ENCODE results near the gene TIFAB.
A peak's percentile ranks its signal among the peaks of the same experiment; 100 is the strongest.

Gene TIFAB

DNA sequence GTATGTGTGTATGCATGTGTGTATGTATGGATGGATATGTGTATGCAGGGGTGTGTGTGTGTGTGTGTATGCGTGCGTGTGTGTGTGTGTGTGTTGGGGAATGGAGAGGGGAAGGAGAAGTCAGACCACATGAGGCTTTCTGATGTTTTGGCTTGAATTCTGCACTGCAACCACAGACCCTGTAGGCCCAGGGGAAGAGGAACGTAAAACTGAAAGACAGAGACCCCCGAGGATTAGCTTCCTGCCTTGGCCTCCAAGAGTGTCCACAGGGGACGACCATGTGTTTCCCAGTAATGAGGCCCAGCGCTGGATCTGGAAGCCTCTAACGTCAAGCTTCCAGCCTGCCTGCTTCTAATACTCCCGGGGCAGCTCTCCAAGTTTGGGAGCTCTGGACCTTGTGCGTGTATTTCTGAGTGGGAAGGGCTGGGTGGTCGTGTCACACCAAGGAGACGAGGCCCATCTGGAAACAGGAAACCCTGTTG, 10.8 kb downstream of the TIFAB start:
- DNase-seq, result no peak

DNA sequence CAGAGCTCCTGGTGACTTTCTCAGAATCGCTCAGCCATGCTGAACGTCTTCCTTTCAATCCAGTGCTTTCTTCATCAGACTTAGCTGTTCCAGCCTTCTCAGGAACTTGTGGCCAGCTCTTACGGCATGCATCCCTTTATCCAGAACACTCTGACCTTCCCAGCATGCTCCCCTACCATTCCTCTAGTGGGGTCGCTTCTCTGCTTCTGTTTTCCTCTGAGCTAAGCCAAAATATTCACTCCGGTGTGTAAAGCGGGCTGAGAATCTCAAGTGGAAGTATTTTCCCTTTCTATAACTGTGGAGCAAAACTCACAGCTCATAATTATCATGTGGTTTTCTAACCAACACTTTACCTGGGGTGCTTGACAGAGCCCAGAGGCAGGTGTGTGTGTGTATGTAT, 11.2 kb downstream of the TIFAB start:
- DNase-seq, result no peak

DNA sequence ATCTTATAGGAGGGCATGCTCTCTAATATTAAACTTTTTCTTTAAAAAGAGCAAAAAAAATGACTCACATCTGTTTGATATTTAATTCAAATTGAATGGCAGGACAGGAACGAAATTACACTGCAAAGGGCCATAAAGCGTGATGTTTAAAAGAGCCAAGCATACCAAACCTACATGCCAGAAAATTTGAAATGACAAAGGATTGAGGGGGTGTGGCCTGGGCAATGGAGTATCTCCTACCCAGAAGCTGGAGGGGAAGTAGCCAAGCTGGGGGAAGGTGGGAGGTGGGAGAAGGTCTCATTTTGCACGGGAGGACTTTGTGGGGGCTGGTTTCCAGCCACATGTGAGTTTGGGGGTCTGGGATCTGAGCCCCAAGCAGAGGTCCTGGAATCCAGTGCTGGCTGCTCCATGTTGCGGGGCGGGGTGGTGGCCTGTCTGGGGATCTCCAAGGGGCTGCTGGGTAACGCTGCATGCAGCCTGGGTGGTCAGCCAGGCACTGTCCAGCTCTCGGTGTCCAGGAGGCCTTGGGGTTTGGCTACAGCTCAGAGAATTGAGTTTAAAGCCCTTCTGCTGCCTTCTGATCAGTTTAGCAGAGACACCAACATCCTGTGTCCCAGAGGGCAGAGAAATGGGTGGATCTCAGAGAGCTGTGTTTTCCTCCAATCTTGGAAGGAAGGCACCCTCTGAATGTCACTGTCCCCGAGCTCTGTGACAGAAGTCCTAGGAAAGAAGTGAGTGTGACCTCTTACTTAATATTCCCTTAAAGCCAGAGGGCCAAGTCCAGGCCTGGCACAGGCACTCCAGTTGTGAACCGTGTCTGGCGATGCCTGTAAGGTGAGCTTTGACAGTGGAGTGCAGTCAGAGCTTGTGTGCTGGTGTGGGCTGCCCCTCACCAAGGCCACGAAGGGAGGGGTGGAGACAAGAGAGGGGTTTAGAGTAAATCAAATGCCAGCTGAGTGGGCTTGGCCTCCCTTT, 12.6 kb downstream of the TIFAB start:
- no peak for DNase-seq

DNA sequence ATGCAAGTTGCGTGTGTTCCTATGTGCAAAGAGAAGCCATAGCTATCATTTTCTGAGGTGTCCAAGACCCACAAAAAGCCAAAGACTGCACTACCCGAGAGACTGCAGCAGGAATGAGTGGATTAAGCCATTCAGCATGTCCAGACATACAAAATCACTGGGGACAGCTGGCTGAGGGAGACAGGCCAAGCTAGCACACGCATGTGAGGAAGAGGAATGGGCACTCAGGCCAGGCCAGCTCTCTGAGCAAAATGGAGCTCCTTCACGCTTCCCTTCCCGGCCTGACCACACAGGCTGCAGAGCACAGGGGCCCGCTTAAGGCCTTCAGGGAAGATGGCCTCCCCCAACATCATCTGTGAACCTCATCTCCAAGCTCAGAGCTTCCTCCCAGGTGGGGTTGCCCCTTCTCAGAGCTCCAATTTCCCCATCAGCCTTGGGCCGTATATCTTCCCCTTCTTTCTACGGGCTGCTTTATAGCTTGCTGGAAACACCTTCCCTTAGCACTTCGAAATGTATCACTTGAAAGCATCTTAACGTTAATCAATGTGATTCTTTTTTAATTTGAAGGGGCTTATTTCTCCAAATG, 13.4 kb downstream of the TIFAB start:
- no peak for DNase-seq

DNA sequence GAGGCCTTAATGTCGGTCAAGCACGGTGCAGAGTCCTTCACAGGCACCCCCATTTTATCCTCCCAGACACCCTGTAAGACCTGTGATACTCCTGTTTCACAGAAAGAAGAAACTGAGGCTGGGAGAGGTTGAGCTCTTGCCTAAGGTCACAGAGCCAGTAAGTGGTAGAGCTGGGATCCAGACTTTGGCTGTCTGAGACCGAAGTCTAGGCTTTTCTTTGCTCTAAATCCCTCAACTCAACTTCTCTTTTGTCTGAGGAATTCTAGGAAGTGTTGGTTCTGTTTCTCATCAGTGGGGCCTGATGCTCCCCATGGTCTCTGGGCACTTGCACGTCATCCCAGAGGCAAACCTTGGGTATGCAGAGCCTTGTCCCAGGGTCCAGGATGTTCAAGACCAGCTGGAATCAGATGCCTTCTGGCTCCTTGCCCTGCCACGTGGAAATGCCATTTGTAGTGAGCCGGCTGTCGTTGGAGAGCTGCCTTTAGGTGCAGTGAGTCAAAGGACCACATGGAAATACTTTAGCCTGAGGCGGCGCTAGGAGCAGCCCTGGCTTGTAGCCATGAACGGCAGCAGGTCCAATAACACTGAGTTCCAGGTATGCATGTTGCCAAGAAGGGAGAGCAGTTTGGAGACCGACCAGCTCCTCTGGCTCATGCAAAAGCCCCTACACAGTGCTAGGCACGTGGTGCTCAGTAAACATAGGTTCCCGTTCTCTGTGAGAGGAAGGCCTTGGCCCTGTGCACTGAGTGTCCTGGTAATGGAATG, 14.2 kb downstream of the TIFAB start:
- no peak for DNase-seq

DNA sequence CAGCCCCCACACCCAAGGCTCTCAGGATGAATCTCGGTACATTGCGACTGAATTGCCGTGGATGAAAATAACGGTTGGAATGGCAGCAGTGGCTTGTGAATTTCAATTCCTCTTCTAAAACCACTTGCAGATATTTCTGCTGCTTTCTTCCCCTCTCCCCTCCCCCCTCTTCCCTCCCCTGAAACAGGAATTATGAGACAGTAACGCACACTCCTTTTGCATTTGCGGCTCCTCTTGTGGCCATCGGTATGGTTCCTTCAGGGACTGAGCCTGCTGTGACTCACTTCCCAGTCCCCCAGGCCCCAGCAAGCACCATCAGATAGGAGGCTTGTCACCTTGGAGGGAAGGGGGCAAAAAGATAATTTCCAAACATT, 14.7 kb downstream of the TIFAB start:
- DNase-seq, result no peak

DNA sequence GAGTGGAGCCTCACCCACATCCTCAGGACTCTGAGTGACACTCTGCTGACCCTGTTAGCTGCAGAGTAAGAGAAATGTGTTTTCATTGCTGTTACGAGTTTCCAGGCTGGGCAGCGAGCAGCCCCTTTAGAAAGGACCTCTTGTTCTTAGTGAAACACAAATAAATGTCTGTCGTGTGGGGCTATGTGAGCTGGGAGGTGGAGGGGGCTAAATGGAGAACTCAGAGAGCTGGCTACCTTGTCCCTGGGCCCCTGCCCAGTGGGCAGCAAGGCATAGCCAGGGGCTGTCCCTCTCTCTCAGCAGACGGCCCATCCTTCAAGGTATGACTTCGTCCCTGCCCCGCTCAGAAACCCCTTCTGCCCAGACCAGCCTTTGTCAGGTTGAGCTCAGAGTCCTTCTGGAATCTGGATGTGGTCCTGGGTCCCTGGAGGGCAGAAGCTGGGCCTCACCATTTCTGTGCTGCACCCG, 15.2 kb downstream of the TIFAB start:
- no peak for DNase-seq

DNA sequence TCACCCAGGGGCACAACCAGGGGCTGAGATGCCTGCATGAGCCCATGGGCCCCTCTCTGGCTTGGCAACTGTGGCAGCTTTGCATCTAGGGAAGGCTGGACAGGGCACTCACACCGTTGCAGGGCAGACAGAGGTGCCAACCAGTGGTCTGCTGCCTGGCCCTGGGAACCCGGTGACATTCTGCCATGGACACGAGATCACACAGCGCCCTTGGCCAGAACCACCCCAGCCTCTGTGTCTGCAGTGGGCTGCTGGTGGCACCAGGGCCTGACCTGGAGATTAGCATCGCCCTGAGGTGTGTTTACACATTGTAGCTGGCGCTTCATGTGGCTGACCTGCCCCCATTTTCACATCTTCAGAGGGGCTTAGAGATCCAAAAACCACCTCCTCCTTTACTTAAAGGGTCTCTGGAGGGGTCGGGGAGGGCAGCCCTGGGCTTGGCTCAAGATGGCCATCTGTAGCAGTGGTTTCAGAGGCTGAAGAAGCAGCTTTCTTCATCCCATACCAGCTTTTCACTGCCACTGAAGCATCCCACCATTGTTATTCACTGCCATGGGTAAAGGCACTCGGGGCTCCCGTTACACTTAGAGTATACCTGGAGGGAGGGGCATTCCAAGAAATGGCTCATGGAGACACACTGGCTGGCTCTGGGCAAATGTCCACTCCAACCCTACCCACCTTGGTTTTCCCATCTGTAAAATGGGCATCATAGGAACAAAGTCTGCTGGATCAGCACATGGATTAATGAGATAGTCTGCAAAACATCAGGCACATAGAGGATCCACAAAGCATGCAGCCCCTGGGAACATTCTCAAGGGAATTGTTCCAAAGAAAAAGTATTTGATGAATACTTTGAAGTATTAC, 16.5 kb downstream of the TIFAB start:
- no peak for DNase-seq

DNA sequence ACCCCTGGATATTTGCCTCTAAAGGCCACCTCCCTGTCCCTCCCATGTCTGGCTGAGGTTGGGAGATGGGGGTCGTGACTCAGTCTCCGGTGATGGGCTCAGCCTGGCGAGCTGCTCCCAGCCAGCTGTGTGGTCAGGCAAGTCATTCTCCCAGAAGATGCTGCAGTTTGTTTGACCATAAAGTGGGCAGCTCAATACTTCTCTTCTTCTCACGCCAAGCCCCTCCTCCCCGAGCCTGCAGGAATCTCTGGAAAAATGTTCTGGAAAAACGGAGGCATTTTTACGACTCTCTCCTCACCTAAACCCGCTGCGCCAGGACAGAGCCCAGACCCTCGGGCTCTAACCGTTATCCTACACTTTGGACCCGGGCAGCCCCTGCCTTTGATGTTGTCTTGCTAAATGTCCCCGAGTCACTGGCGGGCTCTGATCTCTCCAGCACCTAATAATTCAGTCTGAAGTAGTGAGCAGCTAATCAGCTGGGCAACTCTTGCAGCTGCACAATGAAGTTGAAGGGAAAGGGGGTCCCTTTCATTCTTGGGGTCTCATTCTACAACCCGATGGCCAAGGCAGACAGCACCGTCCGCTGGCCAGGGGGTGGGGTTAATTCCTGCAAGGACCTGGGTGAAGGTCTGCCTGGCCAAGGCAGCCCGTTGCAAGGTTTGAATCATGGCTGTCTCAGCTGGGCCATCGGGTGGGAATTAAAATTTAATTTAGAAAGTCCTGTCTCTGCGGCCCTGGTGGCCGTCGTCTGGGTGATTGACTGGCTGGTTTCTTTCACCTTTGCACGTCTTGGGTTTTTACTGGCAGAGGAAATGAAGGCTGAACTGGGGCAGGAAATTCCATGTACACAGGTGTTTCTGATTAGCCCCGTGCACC, 17.3 kb downstream of the TIFAB start:
- DNase-seq, result no peak

DNA sequence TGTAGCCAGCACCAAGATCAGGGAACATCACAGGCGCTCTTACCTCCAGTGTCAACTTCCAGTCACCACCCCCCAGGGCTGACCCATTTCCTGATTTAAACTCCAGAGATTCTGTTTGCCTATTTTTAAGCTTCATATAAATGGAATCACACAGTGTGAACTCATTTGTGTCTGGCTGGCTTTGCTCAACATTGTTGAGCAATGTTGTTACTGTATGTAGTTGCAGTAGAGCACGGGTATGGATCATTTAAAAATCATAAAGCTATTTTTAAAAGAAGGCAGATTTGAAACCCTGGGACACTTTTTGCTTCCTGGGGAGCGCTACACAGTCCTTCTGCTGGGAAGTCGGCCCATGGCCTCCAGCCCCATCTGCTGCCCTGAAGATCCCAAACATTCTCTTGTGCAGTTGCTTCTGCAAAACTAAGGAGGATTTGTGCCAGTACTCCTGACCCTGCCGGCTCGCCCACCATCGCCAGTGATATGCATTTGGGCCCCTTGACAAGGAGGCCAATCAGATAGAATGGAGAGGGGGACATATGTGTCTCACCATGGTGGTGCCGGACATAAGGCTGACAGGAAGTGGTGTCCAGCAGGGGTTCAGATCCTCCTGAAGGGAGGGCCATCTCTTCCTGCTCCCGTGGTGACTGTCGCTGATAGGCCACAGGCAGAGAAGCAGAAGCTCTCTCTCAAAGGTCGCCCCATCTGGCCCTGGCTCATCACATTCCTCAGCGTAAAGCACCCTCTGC, 18.3 kb downstream of the TIFAB start:
- DNase-seq, result no peak

DNA sequence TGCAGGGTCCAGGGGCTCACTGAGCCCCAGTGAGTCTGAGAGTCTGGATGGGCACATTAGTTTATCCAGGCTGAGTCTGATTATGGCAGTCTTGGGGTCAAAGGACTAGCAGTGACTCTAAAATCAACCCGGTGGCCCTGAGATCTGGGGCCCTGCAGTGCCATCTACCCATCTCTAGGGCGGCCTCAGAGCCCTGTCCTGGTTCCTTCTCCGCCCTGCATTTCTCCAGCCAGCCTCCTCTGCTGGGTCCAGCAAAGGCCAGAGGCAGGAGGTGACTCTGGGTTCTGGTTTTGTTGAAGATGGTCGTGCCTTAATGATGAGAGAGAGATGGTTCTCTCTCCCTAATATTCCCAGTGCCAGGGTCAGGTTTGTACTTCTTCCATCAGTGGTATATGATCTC, 20.0 kb downstream of the TIFAB start:
- no peak for DNase-seq

DNA sequence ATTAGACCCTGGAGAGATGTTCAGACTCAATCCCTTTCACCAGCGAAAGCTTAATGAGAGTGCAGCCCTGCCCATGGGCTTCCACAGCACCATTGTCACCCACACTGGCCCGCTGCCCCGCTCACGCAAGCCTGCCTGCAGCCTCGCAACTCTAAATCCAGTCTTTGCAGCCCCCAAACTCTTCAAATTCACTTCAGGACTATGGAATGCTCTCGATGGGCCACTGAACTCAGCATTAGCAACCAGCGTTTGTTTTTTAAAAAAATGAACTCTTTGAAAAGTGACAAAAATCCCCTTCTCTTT, 22.1 kb downstream of the TIFAB start:
- DNase-seq, result no peak

DNA sequence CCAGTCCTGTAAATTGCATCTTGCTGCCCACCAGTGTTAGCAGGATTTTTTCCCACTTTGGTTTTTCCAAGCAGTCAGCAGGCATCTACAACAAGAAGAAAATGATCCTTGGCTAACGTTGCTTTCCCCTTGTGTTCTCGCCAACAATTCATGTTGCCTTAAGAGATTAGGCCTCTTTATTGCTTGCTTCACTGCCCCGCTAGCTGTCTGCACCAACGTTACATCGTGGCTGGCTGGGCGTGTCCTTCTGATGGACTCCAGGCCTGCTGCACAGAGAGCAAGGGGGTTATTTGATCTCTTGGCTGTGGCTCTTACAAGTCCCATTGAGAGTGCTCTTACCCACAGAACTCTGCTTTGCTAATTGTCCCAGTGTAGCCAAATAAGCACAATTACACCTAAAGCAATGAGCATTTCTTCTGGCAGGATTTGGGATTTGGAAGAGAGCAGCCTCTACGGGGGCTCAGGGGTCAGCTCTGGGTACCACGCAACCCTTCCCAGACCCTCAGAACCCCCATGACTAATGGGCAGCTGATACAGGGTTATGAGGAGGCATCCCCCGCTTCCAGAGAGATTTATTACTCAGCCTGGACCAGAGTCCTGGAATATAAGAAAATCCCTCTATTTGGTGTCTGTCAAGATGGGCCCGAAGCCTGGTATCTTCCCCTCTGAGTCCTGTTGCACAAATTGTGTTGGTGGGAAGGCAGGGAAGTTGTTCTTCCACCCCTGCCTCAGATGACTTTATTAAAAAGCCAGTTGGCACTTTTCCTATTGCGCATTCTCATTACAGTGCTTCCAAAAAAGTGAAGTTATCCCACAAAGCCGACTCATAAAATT, 22.6 kb downstream of the TIFAB start:
- no peak for DNase-seq

DNA sequence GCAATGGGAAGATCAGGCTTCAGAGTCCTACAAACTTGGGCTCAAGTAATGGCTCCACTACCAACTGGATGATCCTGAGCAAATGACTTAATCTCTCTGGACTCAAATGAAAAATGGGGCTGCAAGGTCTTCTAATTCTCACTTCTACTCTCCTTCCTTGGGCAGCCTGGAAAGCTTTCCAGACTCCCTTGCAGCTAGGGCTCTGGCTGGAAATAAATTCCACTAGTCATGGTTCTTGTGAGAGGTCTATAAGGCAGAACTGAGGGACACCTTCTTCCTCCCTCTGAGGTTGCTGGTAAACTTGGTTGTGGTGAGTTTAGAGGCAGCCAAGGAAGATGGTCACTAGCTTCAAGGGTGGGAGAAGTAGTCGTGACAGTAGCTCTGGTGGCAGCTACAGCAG, 23.6 kb downstream of the TIFAB start:
- DNase-seq, result no peak

DNA sequence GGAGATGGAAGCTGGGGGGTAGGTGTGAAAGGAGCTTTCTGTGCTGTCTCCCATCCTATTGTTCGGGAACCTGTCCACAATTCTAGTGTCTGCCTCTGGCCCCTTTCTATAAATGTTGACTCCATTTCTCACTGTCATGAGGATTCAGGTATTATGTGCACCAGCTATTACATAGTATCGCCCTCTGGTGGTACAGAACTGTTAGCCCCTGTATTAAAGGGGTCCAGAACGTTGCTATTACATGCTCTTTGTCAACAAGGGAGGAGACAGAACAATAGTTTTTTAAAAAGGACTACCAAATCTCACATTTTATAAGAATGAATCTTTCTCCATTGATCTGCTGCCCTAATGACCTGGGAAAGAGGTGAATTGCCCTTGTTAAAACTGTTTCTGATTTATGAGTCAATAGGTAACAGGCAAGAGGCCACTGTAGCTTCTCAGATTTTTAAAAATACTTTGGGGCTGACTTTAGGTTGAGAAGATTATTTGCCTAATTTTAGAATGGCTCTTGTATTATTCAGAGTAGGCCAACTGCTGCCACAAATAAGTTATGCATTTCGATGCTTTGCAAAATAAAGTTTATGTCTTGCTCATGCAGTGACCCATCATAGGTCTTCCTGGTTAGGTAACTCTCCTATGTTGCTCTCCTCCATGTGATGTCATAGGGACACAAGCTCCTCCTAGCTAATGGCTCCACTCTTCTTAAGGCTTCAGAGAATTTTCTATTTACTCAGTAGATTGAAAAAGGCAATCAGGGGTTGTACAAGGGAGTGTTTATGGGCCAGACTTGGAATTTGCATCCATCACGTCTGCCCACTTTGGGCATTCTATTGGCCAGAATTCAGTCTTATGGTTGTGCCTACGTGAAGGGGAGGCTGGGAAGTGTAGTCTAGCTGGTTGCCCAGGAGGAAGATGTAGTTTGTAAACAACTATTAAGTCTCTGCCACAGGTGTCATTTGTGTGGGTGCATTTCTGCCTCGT, 25.8 kb downstream of the TIFAB start:
- peak; percentile 5 for DNase-seq

DNA sequence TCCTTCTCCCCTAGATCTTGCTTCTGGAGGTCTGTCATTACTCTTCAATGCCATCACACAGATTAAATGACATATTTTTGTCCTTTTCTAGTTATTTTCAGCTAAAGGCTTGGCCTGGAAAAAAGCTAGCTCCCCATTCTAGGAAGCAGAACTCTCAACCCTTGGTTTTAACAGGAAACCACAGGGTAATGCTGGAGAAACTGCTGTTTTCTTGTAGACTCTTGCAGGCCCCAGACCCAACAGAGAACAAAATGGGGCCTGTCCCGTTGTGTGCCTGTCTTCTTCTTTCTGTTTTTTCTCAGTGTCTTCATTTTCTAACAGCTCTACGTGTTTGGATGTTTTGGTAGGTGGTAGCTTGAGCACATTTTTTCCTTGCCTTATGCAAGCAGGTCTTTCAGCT, 26.5 kb downstream of the TIFAB start:
- DNase-seq, result no peak

DNA sequence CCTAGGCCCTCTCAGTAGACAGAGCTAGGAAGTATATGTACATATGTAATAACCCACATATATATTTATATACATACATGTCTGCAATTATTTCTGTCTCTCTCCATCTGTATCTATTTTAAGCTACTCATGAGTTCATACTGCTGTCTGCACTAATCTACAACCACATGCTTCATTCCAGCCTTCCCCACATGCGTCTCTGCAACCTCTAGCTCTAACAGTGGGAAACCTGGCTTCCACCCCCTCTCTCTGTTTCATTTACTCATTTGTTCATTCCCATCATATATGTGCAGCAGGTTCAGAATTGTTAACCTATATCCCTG, 28.3 kb downstream of the TIFAB start:
- no peak for DNase-seq

DNA sequence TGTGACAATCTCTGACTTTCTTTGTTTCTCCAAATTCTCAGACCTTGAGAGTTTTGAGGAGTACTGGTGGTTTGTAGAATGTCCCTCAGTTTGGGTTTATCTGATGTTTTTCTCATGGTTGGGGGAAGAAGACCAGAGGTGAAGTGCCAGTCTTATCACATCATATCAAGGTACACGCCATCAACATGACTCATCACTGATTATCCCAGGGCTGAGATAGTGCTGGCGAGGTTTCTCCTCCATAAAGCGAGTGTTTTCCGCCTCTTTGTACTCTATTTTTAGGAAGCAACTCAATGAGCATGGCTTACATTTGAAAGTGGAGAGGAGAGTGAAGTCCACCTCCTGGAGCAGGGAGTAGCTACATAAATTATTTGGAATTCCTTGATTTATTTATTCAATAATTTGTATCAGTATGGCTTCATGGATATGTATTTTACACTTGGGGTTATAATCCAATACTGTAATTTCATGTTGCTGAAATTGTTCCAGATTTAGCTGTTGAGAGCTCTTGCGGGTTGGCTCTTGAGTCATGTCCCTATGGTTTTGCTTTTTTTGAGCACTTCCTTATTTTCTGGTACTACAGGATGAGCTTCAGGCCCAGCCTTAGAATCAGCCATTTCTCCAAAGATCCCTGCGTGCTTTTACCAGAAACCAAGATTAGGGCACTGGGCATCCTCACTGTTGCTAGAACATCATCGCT, 28.9 kb downstream of the TIFAB start:
- no peak for DNase-seq
